BLaER1 (cell line): Measurements from ENCODE around the gene OLFML2A.
"Not testable (repeated sequence)": the region's sequence is repeated elsewhere in the genome, so short reads cannot be mapped to it uniquely, and the experiment has no call there.

Source experiments
- H3K27ac ChIP-seq: shearing (Covaris generic); formaldehyde crosslinking; 2 replicates; pipeline ENCODE4 v1.8.1; 2022
- H3K27me3 ChIP-seq: shearing (Covaris generic); formaldehyde crosslinking; 2 replicates; pipeline ENCODE4 v1.8.1; 2022
- H3K36me3 ChIP-seq: shearing (Covaris generic); formaldehyde crosslinking; 2 replicates; pipeline ENCODE4 v1.8.1; 2022
- H3K4me1 ChIP-seq: shearing (Covaris generic); formaldehyde crosslinking; 2 replicates; pipeline ENCODE4 v1.8.1; 2022
- H3K4me2 ChIP-seq: shearing (Covaris generic); formaldehyde crosslinking; 2 replicates; pipeline ENCODE4 v1.8.1; 2022
- H3K4me3 ChIP-seq: shearing (Covaris generic); formaldehyde crosslinking; 2 replicates; pipeline ENCODE4 v1.8.1; 2022
- H3K9ac ChIP-seq: shearing (Covaris generic); formaldehyde crosslinking; 2 replicates; pipeline ENCODE4 v1.8.1; 2022
- H3K9me3 ChIP-seq: shearing (Covaris generic); formaldehyde crosslinking; 2 replicates; pipeline ENCODE4 v1.8.1; 2022
- H4K20me1 ChIP-seq: shearing (Covaris generic); formaldehyde crosslinking; 2 replicates; pipeline ENCODE4 v1.8.1; 2022
- Cebpa-rat ChIP-seq: shearing (Covaris generic); IDR thresholded peaks from 2 replicates; pipeline ENCODE4 v1.8.1; 2022

Gene OLFML2A

GRCh38 chr9:124776954-124777648 is at the start of gene OLFML2A:
TSS of gene OLFML2A (plus strand) at chr9:124777133. CDS start at chr9:124777271, 138 bp downstream.
- Histone ChIP-seq H3K4me2 (peak within 1 kb of the TSS; percentile 97), H3K9ac (peak within 1 kb of the TSS; percentile 58), H3K4me3 (peak within 1 kb of the TSS; percentile 66), H3K4me1 (peaks cover 12% of the 10 kb centered on the region), H4K20me1 (no peaks in the 10 kb centered on the region; the same call in 1 of the 2 replicates), H3K27me3 (peaks cover 38% of the 10 kb centered on the region), H3K27ac (no peak within 1 kb of the TSS), H3K9me3 (no peaks in the 10 kb centered on the region), H3K36me3 (no peaks in the 10 kb centered on the region)
- TF ChIP-seq Cebpa-rat = no peak

GRCh38 chr9:124730772-124731171 is 46.2 kb upstream of the OLFML2A start:
- no peak for TF ChIP-seq Cebpa-rat
- Histone ChIP-seq H3K27ac (no peak overlapping the region), H3K9me3 (no peaks in the 10 kb centered on the region), H3K4me3 (no peak overlapping the region), H3K27me3 (no peaks in the 10 kb centered on the region), H3K4me2 (no peak overlapping the region), H3K9ac (no peak overlapping the region), H3K36me3 (no peaks in the 10 kb centered on the region), H4K20me1 (no peaks in the 10 kb centered on the region), H3K4me1 (peaks cover 11% of the 10 kb centered on the region)

- peaks cover 18% of the 10 kb centered on the region for H3K4me1 ChIP-seq
- H3K4me3 ChIP-seq = no peak overlapping the region
- no peak overlapping the region for H3K9ac ChIP-seq
- 0 out of 2 replicates have a peak overlapping the region, but pooled peaks have one; percentile 9 for H3K4me2 ChIP-seq
- TF ChIP-seq Cebpa-rat = no peak
- no peaks in the 10 kb centered on the region for H4K20me1 ChIP-seq
- H3K27ac ChIP-seq = no peak overlapping the region
- no peaks in the 10 kb centered on the region for H3K27me3 ChIP-seq
- no peaks in the 10 kb centered on the region for H3K9me3 ChIP-seq
- no peaks in the 10 kb centered on the region for H3K36me3 ChIP-seq
Measured at GRCh38 chr9:124733964-124734740, 42.8 kb upstream of the OLFML2A start.

GRCh38 chr9:124734741-124735083 is 42.2 kb upstream of the OLFML2A start:
- H3K4me3 ChIP-seq, H3K27ac ChIP-seq, H3K9me3 ChIP-seq, H3K4me2 ChIP-seq, H3K36me3 ChIP-seq, H4K20me1 ChIP-seq, H3K9ac ChIP-seq, H3K27me3 ChIP-seq: not testable (repeated sequence)
- peaks cover 18% of the 10 kb centered on the region for H3K4me1 ChIP-seq

- Histone ChIP-seq H3K36me3 (no peaks in the 10 kb centered on the region), H3K9me3 (no peaks in the 10 kb centered on the region), H3K4me1 (peaks cover 18% of the 10 kb centered on the region), H3K4me2 (no peak overlapping the region), H4K20me1 (no peaks in the 10 kb centered on the region), H3K27ac (no peak overlapping the region), H3K4me3 (no peak overlapping the region), H3K9ac (no peak overlapping the region), H3K27me3 (no peaks in the 10 kb centered on the region)
- no peak for TF ChIP-seq Cebpa-rat
Measured at GRCh38 chr9:124735121-124735520, 41.8 kb upstream of the OLFML2A start.

- not testable (repeated sequence) for H3K9ac ChIP-seq, H4K20me1 ChIP-seq, H3K4me3 ChIP-seq, H3K27ac ChIP-seq, H3K9me3 ChIP-seq, H3K27me3 ChIP-seq, H3K36me3 ChIP-seq, H3K4me2 ChIP-seq
- H3K4me1 ChIP-seq = peaks cover 29% of the 10 kb centered on the region
Measured at GRCh38 chr9:124738075-124738474, 38.9 kb upstream of the OLFML2A start.

- no peaks in the 10 kb centered on the region for H3K9me3 ChIP-seq
- no peak for TF ChIP-seq Cebpa-rat
Measured at GRCh38 chr9:124739360-124739759, 37.6 kb upstream of the OLFML2A start.

GRCh38 chr9:124741149-124741548 is 35.8 kb upstream of the OLFML2A start:
- Histone ChIP-seq H3K9ac (no peak overlapping the region), H3K4me3 (no peak overlapping the region), H3K4me1 (peaks cover 19% of the 10 kb centered on the region), H3K4me2 (no peak overlapping the region), H3K36me3 (no peaks in the 10 kb centered on the region), H4K20me1 (no peaks in the 10 kb centered on the region), H3K27me3 (no peaks in the 10 kb centered on the region), H3K9me3 (no peaks in the 10 kb centered on the region), H3K27ac (no peak overlapping the region)
- TF ChIP-seq Cebpa-rat = no peak

More at GRCh38 chr9:124739360-124739759, 37.6 kb upstream of the OLFML2A start:
- Histone ChIP-seq H4K20me1 (no peaks in the 10 kb centered on the region), H3K36me3 (no peaks in the 10 kb centered on the region), H3K9ac (no peak overlapping the region), H3K4me3 (no peak overlapping the region), H3K4me1 (peaks cover 23% of the 10 kb centered on the region), H3K27ac (no peak overlapping the region), H3K27me3 (no peaks in the 10 kb centered on the region), H3K4me2 (no peak overlapping the region)

- Histone ChIP-seq H3K36me3 (no peaks in the 10 kb centered on the region), H3K9me3 (no peaks in the 10 kb centered on the region), H3K27ac (no peak overlapping the region), H3K4me1 (peaks cover 16% of the 10 kb centered on the region), H3K4me2 (no peak overlapping the region), H4K20me1 (no peaks in the 10 kb centered on the region), H3K9ac (no peak overlapping the region), H3K27me3 (no peaks in the 10 kb centered on the region), H3K4me3 (no peak overlapping the region)
- no peak for TF ChIP-seq Cebpa-rat
Measured at GRCh38 chr9:124741662-124742061, 35.3 kb upstream of the OLFML2A start.

GRCh38 chr9:124742940-124743339 is 34.0 kb upstream of the OLFML2A start:
- Histone ChIP-seq H3K27me3 (no peaks in the 10 kb centered on the region), H3K27ac (no peak overlapping the region), H3K4me3 (no peak overlapping the region), H3K9me3 (no peaks in the 10 kb centered on the region), H3K36me3 (no peaks in the 10 kb centered on the region), H4K20me1 (no peaks in the 10 kb centered on the region), H3K4me2 (peak overlapping the region; percentile 48), H3K9ac (no peak overlapping the region), H3K4me1 (peaks cover 11% of the 10 kb centered on the region)
- no peak for TF ChIP-seq Cebpa-rat
